IPS-18a (cell line): ENCODE measurements around the gene MS4A4A.

Source experiments
- H3K27ac ChIP-seq: one replicate; pipeline ENCODE4 v1.5.1; 2013; ENCODE audit warnings: low read length
- H3K27me3 ChIP-seq: one replicate; pipeline ENCODE4 v1.6.1; 2013; ENCODE audit warnings: mild to moderate bottlenecking, low read length; ENCODE audit not compliant: control insufficient read depth, insufficient read depth
- H3K36me3 ChIP-seq: one replicate; pipeline ENCODE4 v1.6.1; 2013; ENCODE audit warnings: low read depth, low read length; ENCODE audit not compliant: control insufficient read depth
- H3K4me1 ChIP-seq: one replicate; pipeline ENCODE4 v1.6.1; 2013; ENCODE audit warnings: low read depth, low read length; ENCODE audit not compliant: control insufficient read depth
- H3K4me3 ChIP-seq: one replicate; pipeline ENCODE4 v1.5.1; 2013; ENCODE audit warnings: low read length
- H3K9ac ChIP-seq: one replicate; pipeline ENCODE4 v1.6.1; 2013; ENCODE audit warnings: mild to moderate bottlenecking, low read length, moderate library complexity
- H3K9me3 ChIP-seq: one replicate; pipeline ENCODE4 v1.6.1; 2013; ENCODE audit warnings: low read depth, low read length; ENCODE audit not compliant: control insufficient read depth

The MS4A4A gene

DNA sequence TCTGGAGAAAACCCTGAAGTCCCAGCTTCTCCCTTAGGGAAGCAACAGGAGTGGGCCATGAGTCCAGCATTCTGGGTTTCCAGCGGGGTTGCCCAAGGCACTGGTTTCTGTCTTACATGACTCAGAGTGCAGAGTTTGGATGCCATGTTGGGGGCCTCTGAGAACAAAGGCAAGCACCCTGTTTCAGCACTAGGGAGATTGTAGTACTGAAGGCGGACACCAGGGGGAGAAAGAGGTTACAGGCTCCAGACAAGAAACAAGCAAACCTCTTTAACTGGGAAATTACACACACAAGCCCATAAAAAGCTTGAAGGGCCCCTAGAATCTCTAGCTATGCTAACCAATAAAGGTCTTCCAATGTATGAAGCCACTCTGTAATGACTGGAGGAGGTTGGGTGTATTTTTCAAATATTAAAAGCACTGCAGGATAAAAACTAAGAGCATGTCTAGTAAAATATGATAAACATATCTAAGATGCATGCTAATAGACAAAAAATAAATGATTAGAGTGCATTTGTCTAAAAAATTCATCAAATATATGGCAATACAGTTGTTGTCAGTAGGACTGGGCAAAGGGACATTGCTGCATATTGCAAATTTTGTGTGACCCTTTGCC lies 53.6 kb downstream of the MS4A4A start:
- Histone ChIP-seq H3K9me3 (no peaks in the 10 kb centered on the region), H3K4me1 (peaks cover 3% of the 10 kb centered on the region), H3K27ac (no peak overlapping the region), H3K27me3 (no peaks in the 10 kb centered on the region), H3K36me3 (no peaks in the 10 kb centered on the region), H3K4me3 (no peak overlapping the region), H3K9ac (no peak overlapping the region)

DNA sequence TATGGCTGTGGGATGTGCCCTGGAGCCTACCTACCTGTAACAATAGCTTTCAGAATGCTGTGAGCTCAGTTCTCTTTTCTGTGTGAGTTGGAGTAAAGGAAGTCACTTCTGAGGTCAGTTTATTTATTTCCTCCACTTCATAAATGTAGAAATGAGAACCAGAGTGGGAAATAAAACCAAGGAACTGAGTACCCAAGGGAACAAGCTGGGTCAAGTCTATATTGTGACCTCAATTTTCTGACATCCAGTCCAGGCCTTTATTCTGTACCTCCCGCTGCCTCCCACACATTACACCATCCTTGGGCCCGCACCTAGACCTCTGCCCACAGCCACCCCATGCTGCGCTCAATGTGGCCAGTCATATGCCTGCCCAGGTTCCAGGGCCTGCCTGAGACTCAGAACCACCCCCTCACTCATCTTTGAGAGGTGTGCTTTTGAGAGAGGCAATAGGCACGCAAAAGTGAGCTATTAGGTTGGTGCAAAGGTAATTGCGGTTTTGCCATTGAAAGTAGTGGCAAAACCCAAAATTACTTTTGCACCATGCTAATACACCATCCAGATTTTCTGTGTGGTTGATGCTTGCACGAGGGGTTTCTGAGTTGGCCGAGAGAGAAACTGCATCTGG lies 56.4 kb downstream of the MS4A4A start:
- no peaks in the 10 kb centered on the region for H3K9me3 ChIP-seq
- no peaks in the 10 kb centered on the region for H3K27me3 ChIP-seq
- H3K4me3 ChIP-seq = no peak overlapping the region
- H3K36me3 ChIP-seq = no peaks in the 10 kb centered on the region
- H3K9ac ChIP-seq = no peak overlapping the region
- peaks cover 3% of the 10 kb centered on the region for H3K4me1 ChIP-seq
- H3K27ac ChIP-seq = no peak overlapping the region

DNA sequence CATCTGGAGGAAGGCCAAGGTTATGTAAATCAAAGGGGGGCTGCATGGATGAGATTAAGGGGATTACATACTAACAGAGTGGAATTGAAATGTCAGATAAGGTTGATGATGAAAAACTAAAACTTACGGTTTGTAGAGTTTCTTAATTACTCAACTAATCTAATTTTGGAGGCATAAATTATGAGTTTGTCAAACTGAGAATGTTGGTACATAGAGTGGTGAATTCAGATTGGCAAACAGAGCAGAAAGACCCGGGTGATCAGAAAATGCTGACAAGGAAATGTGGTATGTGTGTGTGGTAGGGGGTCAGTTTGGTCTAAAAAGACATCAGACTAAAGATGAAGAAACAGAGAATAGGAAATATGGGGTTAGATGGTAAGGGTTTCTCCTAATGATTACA lies 57.6 kb downstream of the MS4A4A start:
- Histone ChIP-seq H3K36me3 (no peaks in the 10 kb centered on the region), H3K9me3 (no peaks in the 10 kb centered on the region), H3K4me3 (no peak overlapping the region)

DNA sequence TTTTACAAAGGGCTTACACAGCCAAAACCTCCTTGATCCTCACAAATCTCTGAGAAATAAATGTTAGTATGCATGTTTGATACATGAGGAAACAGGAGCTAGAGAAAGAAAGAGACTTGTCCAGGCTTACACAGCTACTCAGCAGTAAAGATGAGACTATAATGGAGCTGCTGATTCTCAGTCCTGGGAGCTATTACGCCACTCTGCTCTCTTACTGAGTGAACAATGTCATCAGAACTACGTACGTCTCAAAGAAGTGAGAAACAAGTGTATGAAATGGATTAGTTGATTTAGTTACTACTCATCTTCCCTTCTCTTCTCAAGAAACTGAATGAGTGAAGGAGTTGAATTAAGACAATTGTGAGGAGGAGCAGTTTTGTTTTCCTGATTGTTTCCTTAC lies 58.9 kb downstream of the MS4A4A start:
- peaks cover 3% of the 10 kb centered on the region for H3K4me1 ChIP-seq
- no peaks in the 10 kb centered on the region for H3K9me3 ChIP-seq
- no peaks in the 10 kb centered on the region for H3K36me3 ChIP-seq
- H3K4me3 ChIP-seq = no peak overlapping the region
- H3K27ac ChIP-seq = no peak overlapping the region
- no peaks in the 10 kb centered on the region for H3K27me3 ChIP-seq
- H3K9ac ChIP-seq = no peak overlapping the region

More for the DNA sequence above, 57.6 kb downstream of the MS4A4A start:
- Histone ChIP-seq H3K27ac (no peak overlapping the region), H3K4me1 (peaks cover 3% of the 10 kb centered on the region), H3K27me3 (no peaks in the 10 kb centered on the region), H3K9ac (no peak overlapping the region)

DNA sequence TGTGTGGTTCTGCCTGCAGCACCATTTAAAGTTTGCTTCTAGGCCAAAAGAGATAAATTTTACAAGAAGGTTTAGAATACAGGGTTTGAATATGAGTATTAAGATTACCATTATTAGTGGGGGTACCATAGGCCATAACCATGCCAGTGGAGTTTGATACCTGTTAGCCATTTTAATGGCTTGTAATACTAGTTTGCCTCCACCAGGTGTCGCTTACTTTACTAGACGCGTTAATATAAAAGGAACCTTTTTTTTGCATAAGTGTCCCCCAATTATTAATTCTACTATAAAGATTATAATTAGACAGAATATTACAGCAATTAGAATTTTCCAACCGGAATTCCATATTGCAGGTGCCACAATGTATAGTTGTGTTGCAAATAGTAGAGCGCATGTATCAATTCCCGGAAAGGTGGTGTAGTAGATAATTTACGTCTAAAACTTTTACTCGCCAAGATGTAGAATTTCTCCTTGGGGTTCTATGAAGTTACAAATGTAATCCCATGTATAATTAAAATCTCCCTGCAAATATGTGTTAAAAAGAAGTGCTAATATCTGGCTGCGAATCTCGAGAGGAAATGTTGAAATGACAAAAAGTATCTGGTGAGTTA lies 62.7 kb downstream of the MS4A4A start:
- Histone ChIP-seq H3K4me1 (no peaks in the 10 kb centered on the region), H3K9ac (no peak overlapping the region), H3K27ac (no peak overlapping the region), H3K27me3 (no peaks in the 10 kb centered on the region), H3K9me3 (no peaks in the 10 kb centered on the region), H3K4me3 (no peak overlapping the region), H3K36me3 (no peaks in the 10 kb centered on the region)

DNA sequence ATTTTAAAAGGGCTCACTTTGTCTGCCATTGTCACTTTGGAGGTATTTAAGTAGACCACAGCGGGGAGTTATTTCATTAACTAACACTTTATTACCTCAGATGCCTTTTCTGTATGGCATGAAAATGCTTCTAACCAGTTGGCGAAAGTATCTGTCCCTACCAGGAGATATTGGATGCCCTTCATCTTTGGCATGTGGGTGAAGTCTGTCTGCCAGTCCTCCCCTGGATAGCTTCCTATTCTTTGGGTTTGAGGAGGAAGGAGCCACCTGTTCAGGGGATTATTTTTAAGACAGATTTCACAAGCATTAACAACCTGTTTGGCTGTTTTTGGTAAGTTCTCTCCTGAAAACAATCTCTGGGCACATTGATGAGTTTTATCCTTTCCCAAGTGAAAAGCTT lies 63.7 kb downstream of the MS4A4A start:
- Histone ChIP-seq H3K9me3 (no peaks in the 10 kb centered on the region), H3K4me1 (no peaks in the 10 kb centered on the region), H3K27ac (no peak overlapping the region), H3K27me3 (no peaks in the 10 kb centered on the region), H3K36me3 (no peaks in the 10 kb centered on the region), H3K9ac (no peak overlapping the region), H3K4me3 (no peak overlapping the region)

DNA sequence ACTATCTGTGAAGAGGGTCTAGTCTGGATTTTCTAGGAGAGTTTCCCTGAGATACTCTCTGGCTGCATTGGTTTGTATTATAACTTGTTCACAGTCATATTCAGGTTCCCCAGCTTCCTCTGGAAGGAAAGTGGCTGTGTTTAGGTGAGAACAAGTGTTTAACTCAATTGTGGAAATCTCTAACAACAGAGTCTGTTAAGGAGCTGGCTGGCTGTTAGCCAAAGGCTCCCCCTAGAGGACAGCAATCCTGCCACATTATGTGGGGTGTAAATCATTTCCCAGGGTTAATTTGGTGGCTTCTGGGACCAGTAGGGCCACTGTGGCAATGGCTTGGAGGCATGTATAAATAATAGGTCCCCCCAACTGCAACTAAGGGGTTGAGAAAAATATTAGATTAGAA lies 65.0 kb downstream of the MS4A4A start:
- Histone ChIP-seq H3K4me1 (no peaks in the 10 kb centered on the region), H3K27me3 (no peaks in the 10 kb centered on the region), H3K36me3 (no peaks in the 10 kb centered on the region), H3K4me3 (no peak overlapping the region), H3K9ac (no peak overlapping the region), H3K27ac (no peak overlapping the region), H3K9me3 (no peaks in the 10 kb centered on the region)

DNA sequence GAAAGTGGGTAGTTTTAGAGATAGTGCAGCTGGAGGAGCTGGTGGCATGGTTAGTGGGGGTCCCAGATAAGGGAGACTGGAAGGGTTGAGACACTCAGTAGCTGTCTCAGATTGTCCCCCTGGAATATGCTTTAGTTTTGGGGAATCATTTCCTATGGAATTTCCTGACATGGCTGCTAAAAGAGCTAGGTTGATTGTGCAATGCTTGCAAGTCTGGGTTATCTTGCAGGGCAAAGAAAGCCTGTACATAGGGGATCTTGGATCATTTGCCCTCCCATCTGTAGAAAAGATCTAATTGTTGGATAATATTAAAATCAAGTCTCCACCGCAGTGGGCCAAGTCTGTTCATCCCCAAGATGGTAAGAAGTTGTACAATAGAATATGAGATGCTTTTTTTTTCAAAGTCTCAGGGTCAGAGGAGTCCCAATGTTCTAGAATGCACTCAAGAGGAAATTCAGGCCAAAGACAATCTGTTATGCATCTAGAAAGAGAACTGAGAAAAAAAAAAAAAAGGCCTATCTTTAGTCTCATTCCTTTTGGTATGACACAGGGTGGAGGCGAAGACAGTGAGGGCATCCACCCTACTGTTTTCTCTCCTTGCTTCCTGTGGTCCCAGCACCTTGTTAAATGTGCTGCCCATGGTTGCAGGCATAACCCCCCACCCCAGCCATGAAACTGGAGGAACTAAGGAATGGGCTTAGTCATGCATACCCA lies 66.8 kb downstream of the MS4A4A start:
- H3K9me3 ChIP-seq = no peaks in the 10 kb centered on the region
- no peaks in the 10 kb centered on the region for H3K4me1 ChIP-seq
- no peaks in the 10 kb centered on the region for H3K27me3 ChIP-seq
- H3K9ac ChIP-seq = no peak overlapping the region
- H3K4me3 ChIP-seq = no peak overlapping the region
- H3K27ac ChIP-seq = no peak overlapping the region
- no peaks in the 10 kb centered on the region for H3K36me3 ChIP-seq

DNA sequence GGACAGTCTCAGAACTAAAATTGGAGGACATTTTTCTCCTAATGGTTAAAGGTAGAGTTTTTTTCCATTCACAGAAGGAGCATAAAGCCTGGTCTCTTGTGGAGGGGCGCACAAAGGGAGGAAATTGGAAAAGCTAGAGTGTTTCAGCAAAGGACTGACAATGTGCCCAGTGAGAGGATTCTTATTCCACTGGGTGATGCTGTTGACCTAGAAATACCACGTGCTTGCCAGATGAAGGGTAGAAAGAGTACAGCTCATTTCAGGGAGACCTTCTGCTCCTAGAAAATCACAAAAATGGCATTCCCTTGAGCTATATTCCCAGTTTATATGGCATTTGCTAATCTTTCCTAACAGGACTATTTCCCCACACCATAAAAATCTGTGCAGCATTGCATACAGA lies 67.7 kb downstream of the MS4A4A start:
- no peaks in the 10 kb centered on the region for H3K4me1 ChIP-seq
- no peaks in the 10 kb centered on the region for H3K36me3 ChIP-seq
- H3K9ac ChIP-seq = no peak overlapping the region
- H3K27me3 ChIP-seq = no peaks in the 10 kb centered on the region
- H3K4me3 ChIP-seq = no peak overlapping the region
- H3K9me3 ChIP-seq = no peaks in the 10 kb centered on the region
- no peak overlapping the region for H3K27ac ChIP-seq

DNA sequence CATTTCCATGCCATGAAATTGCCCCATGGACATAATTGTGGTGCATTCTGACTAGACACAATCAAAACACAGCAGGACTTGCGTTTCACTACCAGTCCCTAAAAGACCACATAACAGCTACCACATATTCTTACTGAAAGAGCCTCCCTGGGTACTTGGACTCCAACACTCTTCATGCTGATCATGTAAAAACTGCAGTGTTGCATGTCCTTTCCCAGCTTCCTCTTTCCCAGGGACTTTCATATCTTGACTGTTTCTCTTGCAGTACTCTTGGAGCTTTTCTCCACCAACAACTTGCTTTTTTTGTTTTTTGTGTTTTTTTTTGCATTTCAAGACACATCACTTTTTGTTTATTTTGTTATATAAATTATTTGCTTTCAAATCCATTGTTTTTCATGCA lies 69.5 kb downstream of the MS4A4A start:
- no peaks in the 10 kb centered on the region for H3K9me3 ChIP-seq
- H3K36me3 ChIP-seq = no peaks in the 10 kb centered on the region
- H3K4me1 ChIP-seq = no peaks in the 10 kb centered on the region
- no peaks in the 10 kb centered on the region for H3K27me3 ChIP-seq
- H3K9ac ChIP-seq = no peak overlapping the region
- H3K27ac ChIP-seq = no peak overlapping the region
- H3K4me3 ChIP-seq = no peak overlapping the region

DNA sequence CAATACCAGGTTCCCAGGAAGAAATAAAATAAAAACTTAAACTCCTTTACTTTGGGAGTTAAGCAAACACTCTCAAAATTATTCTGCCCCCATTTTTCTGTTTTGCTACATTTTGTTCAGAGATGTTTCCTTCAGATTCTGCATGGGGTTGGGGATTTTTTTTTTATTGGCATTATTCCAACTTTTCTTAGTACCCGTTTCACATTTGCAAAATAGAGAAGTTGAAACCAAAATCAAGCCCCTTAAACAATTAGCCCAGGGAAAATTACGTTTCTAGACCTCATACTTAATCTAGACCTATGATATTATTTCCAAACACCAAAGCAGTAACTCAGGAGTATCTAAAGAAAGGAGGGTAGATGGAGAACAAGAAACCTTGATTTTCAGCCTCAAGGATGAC lies 77.3 kb downstream of the MS4A4A start:
- no peak overlapping the region for H3K9ac ChIP-seq
- H3K9me3 ChIP-seq = peaks cover 11% of the 10 kb centered on the region
- no peak overlapping the region for H3K4me3 ChIP-seq
- no peaks in the 10 kb centered on the region for H3K36me3 ChIP-seq
- no peak overlapping the region for H3K27ac ChIP-seq
- no peaks in the 10 kb centered on the region for H3K27me3 ChIP-seq
- no peaks in the 10 kb centered on the region for H3K4me1 ChIP-seq
